Ovary (tissue), 9 donors: ENCODE measurements around the gene IPPK. TPM values are rescaled to one million over a fixed set of nuclear protein-coding genes. Genes with fewer than 3 reads are reported as not detected.
A peak's percentile ranks its signal among the peaks of the same experiment; 100 is the strongest.
"Not testable (repeated sequence)": the region's sequence is repeated elsewhere in the genome, so short reads cannot be mapped to it uniquely, and the experiment has no call there.

Experiments
- DNase-seq, 5 donors: peaks; one replicate each; pipeline ENCODE4 v3.0.0-alpha.2; 2019 to 2020
- H3K27ac ChIP-seq, 2 donors: fragments of 200-600 bp; one replicate each; pipeline versions ENCODE4 v1.5.1 to v1.8.0; 2019 to 2022
- H3K27me3 ChIP-seq: fragments of 200-600 bp; one replicate; pipeline ENCODE4 v1.8.0; 2022
- H3K36me3 ChIP-seq: fragments of 200-600 bp; sonication (generic); one replicate; pipeline ENCODE4 v1.5.1; 2019
- H3K4me1 ChIP-seq: one replicate; pipeline ENCODE4 v1.8.1; 2013; ENCODE audit warnings: mild to moderate bottlenecking, moderate library complexity; ENCODE audit not compliant: insufficient read depth
- H3K4me3 ChIP-seq: fragments of 200-600 bp; sonication (generic); one replicate; pipeline ENCODE4 v1.5.1; 2017
- H3K9me3 ChIP-seq, 2 donors: fragments of 200-600 bp in 1 of 2; sonication (generic) in 1 of 2; one replicate each; pipeline versions ENCODE4 v1.5.1 to v1.8.1; 2013 to 2019; ENCODE audit warnings: mild to moderate bottlenecking in 1 of 2, moderate library complexity in 1 of 2
- EP300 ChIP-seq: sonication (generic); formaldehyde crosslinking; IDR thresholded peaks from one replicate; pipeline ENCODE4 v1.6.1; 2017; ENCODE audit warnings: antibody characterized with exemption
- POLR2A ChIP-seq: fragments of 450-650 bp; IDR thresholded peaks from one replicate; pipeline ENCODE4 v1.6.1; 2017; ENCODE audit warnings: antibody characterized with exemption, mild to moderate bottlenecking, moderate library complexity
- WGBS, 3 donors: extraction: QIAGEN DNeasy Blood & Tissue Kit in 1 of 3; methylation state at CpG; one replicate each; pipeline versions ENCODE4 v1.1.5 to v1.1.7; 2013 to 2017; 5-methylcytosine and 5-hydroxymethylcytosine counted together
- intact Hi-C, 4 donors: fragments of 100-400 bp; cut with DNase I; formaldehyde crosslinking; loops; one replicate each; pipeline versions ENCODE4 v1.11.0 to v1.15.1; 2022 to 2023
- polyA plus RNA-seq, 2 donors: library from polyadenylated mRNA; stranded (reverse); fragments of 200-250 nt in 1 of 2; fragments of 350-450 nt in 1 of 2; fragmentation: Illumina TruSeq in 1 of 2; extraction: RNeasy Lipid Tissue Mini Kit (QIAGEN cat#74804) in 1 of 2; gene quantifications; one replicate each; pipeline ENCODE4 v1.2.3, GENCODE V29; 2013 to 2014
- total RNA-seq, 7 donors: library from RNA; depleted of rRNA in 2 of 7; stranded (reverse); fragments of >200 nt in 2 of 7; fragmentation: NEBNext Ultra II Directional in 3 of 7; extraction: Animal tissue kit (Norgen Biotek cat#: 25700) in 3 of 7; gene quantifications; one replicate each; pipeline versions ENCODE4 v1.1.0 to v1.2.4, GENCODE V29; 2016 to 2023
- TF ChIP-seq, protein P1 (sequence below), 3 donors: fragments of 450-650 bp in 2 of 3; fragments of 200-600 bp in 1 of 3; IDR thresholded peaks; one replicate each; pipeline versions ENCODE4 v1.5.1 to v1.8.0; 2016 to 2022; ENCODE audit warnings: antibody characterized with exemption in 3 of 3, mild to moderate bottlenecking in 1 of 3
- donor health status: DM: no; HTN: no; CAD: no; lungs with moderate emphysema.
- donor health status: DM: no; HTN: no; CAD: no.
- donor health status: Bipolar disorder and iron deficiency.
- donor health status: DM: yes; HTN: yes; CAD: no.
- donor health status: DM: no; HTN: no; CAD: no.
- donor health status: DM: yes; HTN: yes; CAD: no.

Gene IPPK
- total and polyA plus RNA-seq, 9 donors = 4.7 to 8.5 (median 7.1) TPM

DNA sequence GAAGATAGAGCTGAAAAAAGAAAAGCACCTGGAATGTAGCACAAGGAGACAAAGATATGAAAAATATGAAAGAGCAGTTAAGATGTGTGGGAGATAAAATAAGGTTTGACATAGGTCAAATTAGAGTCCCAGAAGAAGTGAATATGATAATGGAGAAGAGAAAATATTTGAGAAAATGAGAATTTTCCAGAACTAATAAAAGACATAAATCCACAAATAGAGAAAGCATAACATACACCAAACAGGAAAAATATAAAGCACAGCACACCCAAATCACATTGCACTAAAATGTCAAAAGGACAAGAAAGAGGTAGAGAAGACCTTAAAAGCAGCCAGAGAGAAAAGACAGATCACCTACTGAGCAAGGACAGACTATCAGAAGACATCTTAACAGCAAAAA, 43.4 kb downstream of the IPPK start:
- peaks cover 4% of the 10 kb centered on the region for H3K4me1 ChIP-seq
- no peaks in the 10 kb centered on the region for H3K27me3 ChIP-seq
- no peak for TF ChIP-seq POLR2A
- TF ChIP-seq, protein P1, sequence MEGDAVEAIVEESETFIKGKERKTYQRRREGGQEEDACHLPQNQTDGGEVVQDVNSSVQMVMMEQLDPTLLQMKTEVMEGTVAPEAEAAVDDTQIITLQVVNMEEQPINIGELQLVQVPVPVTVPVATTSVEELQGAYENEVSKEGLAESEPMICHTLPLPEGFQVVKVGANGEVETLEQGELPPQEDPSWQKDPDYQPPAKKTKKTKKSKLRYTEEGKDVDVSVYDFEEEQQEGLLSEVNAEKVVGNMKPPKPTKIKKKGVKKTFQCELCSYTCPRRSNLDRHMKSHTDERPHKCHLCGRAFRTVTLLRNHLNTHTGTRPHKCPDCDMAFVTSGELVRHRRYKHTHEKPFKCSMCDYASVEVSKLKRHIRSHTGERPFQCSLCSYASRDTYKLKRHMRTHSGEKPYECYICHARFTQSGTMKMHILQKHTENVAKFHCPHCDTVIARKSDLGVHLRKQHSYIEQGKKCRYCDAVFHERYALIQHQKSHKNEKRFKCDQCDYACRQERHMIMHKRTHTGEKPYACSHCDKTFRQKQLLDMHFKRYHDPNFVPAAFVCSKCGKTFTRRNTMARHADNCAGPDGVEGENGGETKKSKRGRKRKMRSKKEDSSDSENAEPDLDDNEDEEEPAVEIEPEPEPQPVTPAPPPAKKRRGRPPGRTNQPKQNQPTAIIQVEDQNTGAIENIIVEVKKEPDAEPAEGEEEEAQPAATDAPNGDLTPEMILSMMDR (IDR thresholded peaks at IDR 0.05) = no peak
- TF ChIP-seq EP300 = no peak
- no peak overlapping the region for H3K4me3 ChIP-seq
- DNase-seq = no peak
- H3K36me3 ChIP-seq = no peaks in the 10 kb centered on the region
- H3K27ac ChIP-seq = no peak overlapping the region
- H3K9me3 ChIP-seq = no peaks in the 10 kb centered on the region
- intact Hi-C loops = no loop called here

DNA sequence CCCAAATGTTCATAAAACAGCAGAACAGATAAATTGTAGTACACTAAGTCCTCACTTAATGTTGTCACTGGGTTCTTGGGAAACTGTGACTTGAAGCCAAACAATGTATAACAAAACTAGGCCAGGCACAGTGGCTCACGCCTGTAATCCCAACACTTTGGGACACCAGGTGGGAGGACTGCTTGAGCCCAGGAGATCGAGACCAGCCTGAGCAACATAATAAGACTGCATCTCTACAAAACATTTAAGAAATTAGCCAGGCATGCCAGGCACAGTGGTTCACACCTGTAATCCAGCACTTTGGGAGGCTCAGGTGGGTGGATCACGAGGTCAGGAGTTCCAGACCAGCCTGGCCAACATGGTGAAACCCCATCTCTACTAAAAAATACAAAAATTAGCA, 46.0 kb downstream of the IPPK start:
- H3K27ac ChIP-seq, intact Hi-C loops: not testable (repeated sequence)
- DNase-seq = peak in 1 of 5 donors; percentile 15

DNA sequence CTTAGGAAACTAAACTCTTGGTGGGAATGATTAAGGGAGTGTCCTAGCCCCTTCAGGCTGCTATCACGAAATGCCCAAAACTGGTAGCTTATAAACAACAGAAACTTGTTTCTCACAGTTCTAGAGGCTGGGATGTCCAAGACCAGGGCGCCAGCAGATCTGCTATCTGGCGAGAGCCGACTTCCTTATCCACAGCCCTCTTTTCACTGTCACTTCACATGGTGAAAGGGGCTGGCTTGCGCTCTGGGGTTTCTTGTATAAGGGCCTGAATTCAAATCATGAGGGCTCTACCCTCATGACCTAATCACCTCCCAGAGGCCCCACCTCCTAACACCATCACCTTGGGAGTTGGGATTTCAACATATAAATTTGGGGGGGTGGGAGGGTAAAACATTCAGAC, 49.1 kb downstream of the IPPK start:
- peaks cover 39% of the 10 kb centered on the region for H3K4me1 ChIP-seq
- TF ChIP-seq POLR2A (no peak), EP300 (no peak)
- TF ChIP-seq, protein P1 (IDR thresholded peaks at IDR 0.05) = no peak
- peak in 1 of 5 donors; percentile 38 for DNase-seq
- no peaks in the 10 kb centered on the region for H3K9me3 ChIP-seq
- H3K36me3 ChIP-seq = no peaks in the 10 kb centered on the region
- peak overlapping the region; percentile 58 to 73 for H3K27ac ChIP-seq
- WGBS, 3 donors = 65 to 72% (median 69%) methylated on average over 5 of the region's 5 CpGs
- no peaks in the 10 kb centered on the region for H3K27me3 ChIP-seq
- no peak overlapping the region for H3K4me3 ChIP-seq
- intact Hi-C loops = no loop called here

More for the DNA sequence above, 46.0 kb downstream of the IPPK start:
- not testable (repeated sequence) for H3K27me3 ChIP-seq, H3K4me3 ChIP-seq, H3K36me3 ChIP-seq, H3K9me3 ChIP-seq
- WGBS, 3 donors = 93 to 100% (median 98%) methylated on average over 3 of the region's 3 CpGs
- H3K4me1 ChIP-seq = peaks cover 21% of the 10 kb centered on the region

DNA sequence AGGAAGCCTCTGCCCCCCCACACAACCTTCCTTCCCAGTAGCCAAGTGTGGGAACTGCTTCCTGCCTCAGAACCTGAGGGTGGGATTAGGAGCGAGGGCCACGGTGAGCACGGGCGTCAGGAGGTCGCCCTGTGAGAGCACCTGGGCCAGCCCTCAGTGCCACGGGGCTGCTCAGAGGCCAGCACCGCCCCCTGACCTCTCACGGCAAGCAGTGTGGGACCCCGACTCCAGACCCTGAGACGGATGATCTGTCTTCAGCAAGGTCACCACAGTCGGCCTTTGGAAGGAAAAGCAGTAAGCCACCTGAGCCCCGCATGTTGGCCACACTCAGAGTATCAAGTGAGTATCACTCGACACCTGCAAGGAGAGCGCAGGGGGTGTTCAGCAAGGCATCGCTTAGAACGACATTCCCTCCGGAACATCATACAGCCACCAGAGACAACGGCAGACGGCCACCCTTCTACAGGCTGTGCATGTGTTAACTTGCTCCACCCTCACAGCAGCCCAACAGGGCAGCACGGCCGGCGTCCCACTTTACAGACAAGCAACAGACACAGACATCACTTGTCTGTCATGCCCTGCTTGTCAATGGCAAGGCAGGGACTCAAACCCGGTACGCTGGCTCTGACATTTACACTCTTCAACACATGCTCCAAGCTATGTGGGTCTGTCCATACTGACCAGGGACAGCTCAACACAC, 50.2 kb downstream of the IPPK start:
- 86 to 89% (median 89%) methylated on average over 24 of the region's 24 CpGs for WGBS, 3 donors
- Histone ChIP-seq H3K9me3 (no peaks in the 10 kb centered on the region), H3K27ac (peak overlapping the region; percentile 14 to 58), H3K27me3 (no peaks in the 10 kb centered on the region), H3K4me1 (peaks cover 49% of the 10 kb centered on the region), H3K4me3 (no peak overlapping the region), H3K36me3 (no peaks in the 10 kb centered on the region)
- intact Hi-C loops = loop anchor here in 1 of 4 donors (5.0 kb wide), 1 partner anchor 82 kb away; the partner anchor contains the start of gene ECM2
- TF ChIP-seq, protein P1 (IDR thresholded peaks at IDR 0.05) = no peak
- TF ChIP-seq POLR2A (no peak), EP300 (no peak)
- peak in 2 of 5 donors; percentile 16 to 41 for DNase-seq

DNA sequence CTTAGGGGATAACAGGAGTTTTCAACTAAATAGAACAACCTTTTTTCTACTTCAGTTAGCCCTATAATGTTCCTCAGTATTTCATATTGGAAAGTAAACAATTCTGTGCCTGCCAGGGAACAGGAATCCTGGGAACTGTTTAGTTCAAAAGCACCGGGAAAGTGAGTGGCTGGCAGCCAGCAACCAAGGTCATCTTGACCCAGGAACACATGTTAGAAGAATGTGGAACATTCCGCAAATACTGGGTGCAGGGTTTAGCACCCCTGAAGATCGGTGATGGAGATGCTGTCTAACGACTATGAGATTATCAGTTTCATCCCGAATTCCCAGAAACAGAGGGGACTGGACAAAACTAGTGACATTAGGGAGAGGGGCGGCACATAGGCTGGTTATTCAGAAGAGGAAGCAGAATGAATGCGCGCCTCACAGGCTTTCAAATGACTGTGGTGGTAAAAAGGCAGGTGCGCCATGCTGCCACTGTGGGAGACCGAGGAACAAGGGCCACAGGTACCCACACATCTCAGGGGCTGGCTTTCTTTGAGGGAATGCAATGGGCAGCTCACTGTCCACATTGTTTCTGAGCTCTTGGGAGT, 51.2 kb downstream of the IPPK start:
- WGBS, 3 donors = 40 to 49% (median 43%) methylated on average over 10 of the region's 10 CpGs
- Histone ChIP-seq H3K36me3 (no peaks in the 10 kb centered on the region), H3K27me3 (no peaks in the 10 kb centered on the region), H3K27ac (peak overlapping the region in 1 of 2 donors; percentile 90), H3K4me1 (peaks cover 53% of the 10 kb centered on the region), H3K4me3 (no peak overlapping the region), H3K9me3 (no peaks in the 10 kb centered on the region)
- DNase-seq = peak; percentile 77 to 96 (median 87)
- peak; percentile 53 for TF ChIP-seq EP300
- TF ChIP-seq, protein P1 (IDR thresholded peaks at IDR 0.05) = no peak
- intact Hi-C loops = loop anchor here in 1 of 4 donors (5.0 kb wide), 1 partner anchor 81 kb away; the partner anchor contains the start of gene ECM2
